Keratinocyte (primary cell): Measurements from ENCODE around the gene CD28. TPM values are rescaled to one million over a fixed set of nuclear protein-coding genes. Genes with fewer than 3 reads are reported as not detected.

Experiments
- DNase-seq: peaks from one replicate; pipeline ENCODE4 v3.0.0-alpha.2; 2011; ENCODE audit warnings: low read depth, missing footprints, low spot score
- FAIRE-seq: peaks from 2 replicates; lab custom pipeline; 2011; peaks lifted over from hg19 to GRCh38; lab: Jason Lieb, UNC
- H2AFZ ChIP-seq: 2 replicates; pipeline ENCODE4 v1.6.0; 2012; ENCODE audit warnings: low read length, control low read depth, inconsistent platforms; ENCODE audit not compliant: control insufficient read depth
- H3K27ac ChIP-seq: 2 replicates; pipeline ENCODE4 v1.5.1; 2011; ENCODE audit warnings: low read length; ENCODE audit not compliant: control insufficient read depth, insufficient read depth
- H3K27me3 ChIP-seq: 3 replicates; pipeline ENCODE4 v1.6.0; 2011; ENCODE audit warnings: low read length; ENCODE audit not compliant: control insufficient read depth, insufficient read depth; ENCODE audit errors: extremely low read depth
- H3K36me3 ChIP-seq, 2 experiments: 2 replicates in 1 of 2; 3 replicates in 1 of 2; pipeline ENCODE4 v1.5.1; 2011; ENCODE audit warnings: low read length in 2 of 2, mild to moderate bottlenecking in 1 of 2; ENCODE audit not compliant: control insufficient read depth in 2 of 2, insufficient read depth in 2 of 2; ENCODE audit errors: extremely low read depth in 1 of 2
- H3K4me1 ChIP-seq: 3 replicates; pipeline ENCODE4 v1.5.1; 2011; ENCODE audit warnings: low read length; ENCODE audit not compliant: control insufficient read depth, insufficient read depth; ENCODE audit errors: extremely low read depth
- H3K4me2 ChIP-seq: 3 replicates; pipeline ENCODE4 v1.6.0; 2011; ENCODE audit warnings: low read depth, low read length; ENCODE audit not compliant: control insufficient read depth, insufficient read depth; ENCODE audit errors: extremely low read depth
- H3K4me3 ChIP-seq, 3 experiments: fragments of 200-600 bp in 1 of 3; sonication (generic) in 1 of 3; 2 replicates in 2 of 3; 3 replicates in 1 of 3; pipeline ENCODE4 v1.5.1; 2011 to 2016; ENCODE audit warnings: low read length in 3 of 3, mild to moderate bottlenecking in 3 of 3, control low read depth in 2 of 3, inconsistent platforms in 1 of 3, low read depth in 1 of 3, mixed read lengths in 1 of 3, mixed run types in 1 of 3, moderate library complexity in 1 of 3; ENCODE audit not compliant: control insufficient read depth in 2 of 3, insufficient read depth in 2 of 3; ENCODE audit errors: extremely low read depth in 1 of 3
- H3K79me2 ChIP-seq: 2 replicates; pipeline ENCODE4 v1.6.0; 2012; ENCODE audit warnings: low read length; ENCODE audit not compliant: control insufficient read depth, insufficient read depth
- H3K9ac ChIP-seq: 3 replicates; pipeline ENCODE4 v1.6.0; 2011; ENCODE audit warnings: low read length; ENCODE audit not compliant: control insufficient read depth, insufficient read depth; ENCODE audit errors: extremely low read depth
- H3K9me1 ChIP-seq: 3 replicates; pipeline ENCODE4 v1.6.0; 2011; ENCODE audit warnings: low read length; ENCODE audit not compliant: control insufficient read depth, insufficient read depth; ENCODE audit errors: extremely low read depth
- H3K9me3 ChIP-seq: 2 replicates; pipeline ENCODE4 v1.5.1; 2012; ENCODE audit warnings: low read depth, low read length; ENCODE audit not compliant: control insufficient read depth
- H4K20me1 ChIP-seq: 3 replicates; pipeline ENCODE4 v1.6.0; 2011; ENCODE audit warnings: low read length; ENCODE audit not compliant: control insufficient read depth, insufficient read depth; ENCODE audit errors: extremely low read depth
- EZH2 ChIP-seq: IDR thresholded peaks from one replicate; pipeline ENCODE4 v1.6.1; 2012; ENCODE audit warnings: inconsistent platforms, mild to moderate bottlenecking, low read length, moderate library complexity
- dilution Hi-C: fragments of 300-500 bp; cut with MboI; formaldehyde crosslinking; loops from one replicate; pipeline ENCODE4 v1.7.0; 2020; ENCODE audit warnings: low sequenced_read_pairs; ENCODE audit not compliant: extremely low pct_ligation_motif_present
- polyA plus RNA-seq, 5 experiments: library from polyadenylated mRNA; depleted of rRNA in 3 of 5; stranded (reverse) in 3 of 5; stranded (forward) in 1 of 5; unstranded in 1 of 5; fragments of >200 nt; gene quantifications; 1 replicate in 1 of 5; 2 replicates in 3 of 5; 3 replicates in 1 of 5; pipeline versions ENCODE4 v1.2.1 to v1.2.3, GENCODE V29; 2011 to 2012; ENCODE audit warnings: missing spikeins in 2 of 5, low read depth in 1 of 5, low replicate concordance in 1 of 5
- TF ChIP-seq, protein P1 (sequence below), 3 experiments: IDR thresholded peaks in 1 of 3; conservative IDR thresholded peaks in 1 of 3; optimal IDR thresholded peaks in 1 of 3; 2 replicates in 2 of 3; 3 replicates in 1 of 3; pipeline versions ENCODE3 to v1.5.1; 2011; ENCODE audit warnings: low read length in 3 of 3, mild to moderate bottlenecking in 3 of 3, moderate library complexity in 2 of 3, control low read depth in 1 of 3, inconsistent platforms in 1 of 3; ENCODE audit not compliant: insufficient read depth in 2 of 3; ENCODE audit errors: extremely low read depth in 1 of 3

Gene CD28
- polyA plus RNA-seq, 1 donor (not counting 4 experiments of a cell fraction or from before 2014, with no cell fraction given): 0.01 TPM

GRCh38 chr2:203756161-203756560, 49.7 kb downstream of the CD28 start:
- dilution Hi-C loops: no loop called here
- H3K9ac ChIP-seq: no peak overlapping the region
- no peak overlapping the region for H3K4me2 ChIP-seq
- no peak overlapping the region for H2AFZ ChIP-seq
- peaks cover 19% of the 10 kb centered on the region for H3K4me1 ChIP-seq
- no peaks in the 10 kb centered on the region for H3K9me1 ChIP-seq
- no peak overlapping the region for H3K27ac ChIP-seq
- TF ChIP-seq EZH2: no peak
- TF ChIP-seq, protein P1, sequence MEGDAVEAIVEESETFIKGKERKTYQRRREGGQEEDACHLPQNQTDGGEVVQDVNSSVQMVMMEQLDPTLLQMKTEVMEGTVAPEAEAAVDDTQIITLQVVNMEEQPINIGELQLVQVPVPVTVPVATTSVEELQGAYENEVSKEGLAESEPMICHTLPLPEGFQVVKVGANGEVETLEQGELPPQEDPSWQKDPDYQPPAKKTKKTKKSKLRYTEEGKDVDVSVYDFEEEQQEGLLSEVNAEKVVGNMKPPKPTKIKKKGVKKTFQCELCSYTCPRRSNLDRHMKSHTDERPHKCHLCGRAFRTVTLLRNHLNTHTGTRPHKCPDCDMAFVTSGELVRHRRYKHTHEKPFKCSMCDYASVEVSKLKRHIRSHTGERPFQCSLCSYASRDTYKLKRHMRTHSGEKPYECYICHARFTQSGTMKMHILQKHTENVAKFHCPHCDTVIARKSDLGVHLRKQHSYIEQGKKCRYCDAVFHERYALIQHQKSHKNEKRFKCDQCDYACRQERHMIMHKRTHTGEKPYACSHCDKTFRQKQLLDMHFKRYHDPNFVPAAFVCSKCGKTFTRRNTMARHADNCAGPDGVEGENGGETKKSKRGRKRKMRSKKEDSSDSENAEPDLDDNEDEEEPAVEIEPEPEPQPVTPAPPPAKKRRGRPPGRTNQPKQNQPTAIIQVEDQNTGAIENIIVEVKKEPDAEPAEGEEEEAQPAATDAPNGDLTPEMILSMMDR (optimal IDR thresholded peaks at IDR 0.05 in 1 of 3, IDR thresholded peaks at IDR 0.05 in 1 of 3, conservative IDR thresholded peaks at IDR 0.05 in 1 of 3; ENCODE audit: extremely low read depth in 1 of 3, insufficient read depth in 2 of 3, low read length in 3 of 3): no peak
- no peaks in the 10 kb centered on the region for H4K20me1 ChIP-seq
- FAIRE-seq (no peak), DNase-seq (no peak)
- no peaks in the 10 kb centered on the region for H3K9me3 ChIP-seq
- no peaks in the 10 kb centered on the region for H3K27me3 ChIP-seq
- no peaks in the 10 kb centered on the region for H3K79me2 ChIP-seq
- H3K36me3 ChIP-seq: no peaks in the 10 kb centered on the region
- H3K4me3 ChIP-seq: no peak overlapping the region

- dilution Hi-C loops: no loop called here
- FAIRE-seq (peak; percentile 84), DNase-seq (peak; percentile 57)
- Histone ChIP-seq H3K27ac (peak overlapping the region; percentile 55), H3K9ac (no peak overlapping the region), H3K9me3 (no peaks in the 10 kb centered on the region), H3K36me3 (no peaks in the 10 kb centered on the region), H3K4me1 (peaks cover 19% of the 10 kb centered on the region), H2AFZ (no peak overlapping the region), H3K9me1 (no peaks in the 10 kb centered on the region), H4K20me1 (no peaks in the 10 kb centered on the region), H3K4me3 (no peak overlapping the region), H3K4me2 (peak overlapping the region; percentile 64), H3K27me3 (no peaks in the 10 kb centered on the region), H3K79me2 (no peaks in the 10 kb centered on the region)
- TF ChIP-seq EZH2: no peak
- TF ChIP-seq, protein P1 (optimal IDR thresholded peaks at IDR 0.05 in 1 of 3, IDR thresholded peaks at IDR 0.05 in 1 of 3, conservative IDR thresholded peaks at IDR 0.05 in 1 of 3; ENCODE audit: extremely low read depth in 1 of 3, insufficient read depth in 2 of 3, low read length in 3 of 3): no peak
These were observed 52.6 kb downstream of the CD28 start for GRCh38 chr2:203758841-203759689.
